ENCODE results near the gene CLASP1.

The CLASP1 gene

GRCh38 chr2:121541495-121541894, 107.8 kb downstream of the CLASP1 start:
- DNase-seq (ENCODE audit: low read depth), result no peak

DNA sequence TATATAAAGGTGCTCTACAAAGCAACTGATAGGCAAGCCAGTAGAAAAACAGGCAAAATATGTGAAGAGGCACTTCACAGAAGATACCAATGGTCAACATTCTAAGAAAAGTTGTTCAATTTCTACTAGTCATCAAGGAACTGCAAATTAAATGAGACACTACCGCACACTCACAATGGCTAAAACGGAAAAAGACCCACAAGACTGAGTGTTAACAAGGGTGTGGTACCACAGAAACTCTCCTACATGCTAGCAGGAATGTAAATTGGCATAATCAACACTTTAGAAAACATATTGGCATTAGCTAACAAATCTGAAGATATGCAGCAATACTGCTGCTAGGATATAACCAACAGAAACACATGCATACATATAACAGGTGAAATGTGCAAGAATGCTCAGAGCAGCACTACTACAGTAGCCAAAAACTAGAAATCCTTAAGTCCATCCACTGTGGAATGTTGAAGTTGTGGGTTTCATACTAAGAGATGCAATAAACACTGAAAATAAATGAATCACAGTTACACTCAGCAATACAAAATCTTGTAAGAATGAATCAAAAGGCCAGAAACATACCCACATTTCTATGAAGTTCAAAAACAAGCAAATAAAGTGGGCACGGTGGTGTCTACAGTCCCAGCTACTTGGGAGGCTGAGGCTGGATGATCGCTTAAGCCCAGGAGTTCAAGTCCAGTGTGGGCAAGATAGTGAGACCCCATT, 109.4 kb downstream of the CLASP1 start:
- DNase-seq (ENCODE audit: low read depth), result no peak

DNA sequence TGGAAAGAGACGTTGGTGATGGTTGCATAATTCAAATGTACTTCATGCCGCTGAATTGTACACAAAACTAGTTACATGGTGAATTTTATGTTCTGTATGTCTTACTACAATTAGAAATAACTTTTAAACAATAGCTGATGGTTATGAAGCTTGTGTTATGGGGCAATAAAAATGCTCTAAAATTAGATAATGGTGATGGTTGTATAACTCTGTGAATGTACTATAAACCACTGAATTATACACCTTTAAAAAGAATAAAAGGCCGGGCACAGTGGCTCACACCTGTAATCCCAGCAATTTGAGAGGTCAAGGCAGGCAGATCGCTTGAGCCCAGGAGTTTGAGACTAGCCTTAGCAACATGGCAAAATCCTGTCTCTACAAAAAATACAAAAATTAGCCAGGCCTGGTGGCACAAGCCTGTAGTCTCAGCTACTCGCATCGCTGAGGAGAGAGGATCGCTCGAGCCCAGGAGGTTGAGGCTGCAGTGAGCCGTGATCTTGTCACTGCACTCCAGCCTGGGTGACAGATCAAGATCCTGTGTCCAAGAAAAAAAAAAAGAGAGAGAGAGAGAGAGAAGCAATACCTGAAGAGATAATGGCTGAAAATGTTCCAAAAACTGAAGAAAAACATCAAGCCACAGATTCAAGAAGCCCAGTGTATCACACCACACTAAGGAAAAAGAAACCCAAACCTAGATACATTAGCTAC, 112.3 kb downstream of the CLASP1 start:
- DNase-seq (ENCODE audit: low read depth), result no peak

GRCh38 chr2:121536347-121536746, 112.9 kb downstream of the CLASP1 start:
- no peak for DNase-seq (ENCODE audit: low read depth)

DNA sequence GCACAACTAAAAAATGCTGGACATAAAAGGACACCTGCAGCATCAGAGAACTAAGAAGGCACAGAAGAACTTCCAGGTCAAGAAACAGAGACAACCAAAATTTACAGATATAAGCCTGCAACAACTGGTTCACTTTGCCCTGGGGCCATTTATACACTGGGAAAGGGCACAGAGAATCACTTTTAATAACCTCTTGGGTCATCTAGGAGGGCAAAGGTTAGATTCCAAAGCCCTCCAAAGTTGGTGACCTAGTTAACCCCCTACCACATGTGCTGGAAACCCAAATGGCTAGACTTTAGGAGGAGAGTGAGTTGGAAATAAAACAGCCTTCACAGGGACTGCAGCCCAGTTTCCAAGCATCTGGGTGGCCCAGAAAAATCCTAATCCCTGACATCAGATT, 115.3 kb downstream of the CLASP1 start:
- no peak for DNase-seq (ENCODE audit: low read depth)

GRCh38 chr2:121532894-121533293, 116.4 kb downstream of the CLASP1 start:
- no peak for DNase-seq (ENCODE audit: low read depth)

GRCh38 chr2:121532347-121532766, 116.9 kb downstream of the CLASP1 start:
- no peak for DNase-seq (ENCODE audit: low read depth)

DNA sequence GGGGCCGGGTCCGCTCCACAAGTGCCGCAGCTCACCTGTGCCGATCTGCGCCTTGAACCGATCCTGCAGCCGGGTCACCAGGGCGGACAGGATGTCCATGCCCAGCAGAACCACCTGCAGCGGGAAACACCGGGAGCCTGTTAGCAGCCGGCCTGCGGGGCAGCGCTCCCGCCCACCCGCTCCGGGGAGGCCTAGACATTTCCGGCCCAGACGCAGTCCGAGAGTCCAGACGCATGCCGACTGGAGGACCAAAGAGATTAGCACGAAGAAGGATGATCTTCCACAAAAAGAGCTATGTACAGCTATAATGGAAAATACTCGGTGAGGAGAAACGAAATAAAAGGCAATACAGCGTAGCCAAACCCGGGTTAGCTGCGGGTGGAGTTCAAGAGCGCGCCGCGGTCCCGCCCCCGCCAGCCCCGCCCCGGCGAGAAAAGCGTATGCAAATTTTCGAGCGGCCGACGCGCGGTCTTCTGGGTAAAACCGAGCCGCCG, 119.0 kb downstream of the CLASP1 start:
- no peak for DNase-seq (ENCODE audit: low read depth)

GRCh38 chr2:121529439-121530211, 119.6 kb downstream of the CLASP1 start:
- no peak for DNase-seq (ENCODE audit: low read depth)

DNA sequence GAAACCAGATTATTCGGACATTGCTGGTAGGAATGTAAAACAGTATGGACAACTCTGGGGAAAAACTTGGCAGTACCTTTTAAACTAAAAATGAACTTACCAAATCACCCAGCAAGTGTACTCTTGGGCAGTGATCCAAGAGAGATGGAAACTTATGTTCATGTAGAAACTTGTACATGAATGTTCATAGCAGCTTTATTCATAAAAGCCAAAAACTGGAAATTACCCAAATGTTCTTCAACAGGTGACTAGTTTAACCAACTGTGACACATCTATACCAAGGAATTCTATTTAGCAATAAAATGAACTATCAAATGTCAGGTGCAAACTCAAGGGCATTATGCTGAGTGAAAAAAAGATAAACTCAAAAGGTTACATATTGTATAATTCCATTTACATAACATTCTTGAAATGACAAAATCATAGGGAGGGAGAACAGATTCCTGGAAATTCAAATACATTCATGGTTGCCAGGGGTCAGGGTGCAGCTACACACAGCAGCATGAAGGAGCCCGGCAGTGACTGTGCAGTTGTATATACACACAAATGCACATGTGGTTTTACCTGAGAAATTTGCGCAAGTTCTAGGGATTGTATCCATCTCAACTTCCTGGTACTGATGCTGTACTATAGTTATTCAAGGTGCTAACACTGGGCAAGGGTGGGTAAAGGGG, 122.1 kb downstream of the CLASP1 start:
- no peak for DNase-seq (ENCODE audit: low read depth)

DNA sequence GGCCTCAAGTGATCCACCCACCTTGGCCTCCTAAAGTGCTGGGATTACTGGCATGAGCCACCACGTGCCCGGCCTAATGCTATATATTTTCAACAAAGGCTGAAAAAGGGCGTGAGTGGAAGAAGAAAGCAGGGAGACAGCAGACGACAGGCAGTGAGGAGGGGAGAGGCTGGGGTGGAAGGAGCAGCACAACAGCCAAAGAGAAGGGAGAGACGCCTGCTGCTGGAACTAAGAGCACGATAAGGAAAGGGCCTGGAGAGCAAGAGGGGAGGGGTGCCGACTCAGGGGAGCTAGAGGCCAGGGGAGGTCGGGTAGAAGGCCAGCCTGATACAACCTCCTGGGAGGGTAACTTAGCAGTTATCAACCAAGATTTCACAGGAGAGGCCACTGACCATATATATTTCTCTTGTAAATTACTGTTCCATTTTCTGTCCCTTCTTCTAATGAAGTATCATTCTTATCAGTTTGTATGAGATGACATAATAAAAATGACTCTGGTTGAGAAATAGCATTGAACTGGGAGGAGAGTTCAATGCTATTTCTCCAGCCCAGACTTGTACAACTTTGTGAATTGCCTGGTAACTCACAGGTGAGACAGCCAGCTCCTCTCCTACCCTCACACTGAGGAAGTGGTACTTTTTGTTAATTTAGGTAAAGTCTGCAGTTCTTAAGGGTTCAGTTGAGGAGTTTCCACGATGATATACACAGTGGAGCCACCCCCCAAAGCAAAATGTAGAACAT, 124.4 kb downstream of the CLASP1 start:
- DNase-seq (ENCODE audit: low read depth), result no peak

DNA sequence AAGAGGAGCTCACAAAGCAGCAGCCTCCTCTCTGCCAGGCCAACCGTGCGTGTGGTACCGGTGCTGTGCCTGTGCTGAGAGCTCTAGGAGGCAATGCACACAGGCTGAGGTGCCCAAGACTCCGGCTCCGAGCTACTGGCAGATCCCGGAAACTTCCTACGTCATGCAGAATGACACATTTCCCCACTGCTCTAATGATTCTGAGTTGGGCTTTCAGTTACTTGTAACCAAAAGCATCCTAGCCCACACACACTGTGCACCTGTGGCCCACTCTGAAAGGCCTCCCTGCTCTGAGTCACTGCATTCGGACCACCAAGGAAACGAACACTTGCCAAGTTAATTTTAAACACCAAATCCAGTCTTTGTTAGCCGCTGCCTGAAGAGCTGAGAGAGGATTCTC, 127.9 kb downstream of the CLASP1 start:
- DNase-seq (ENCODE audit: low read depth), result no peak

DNA sequence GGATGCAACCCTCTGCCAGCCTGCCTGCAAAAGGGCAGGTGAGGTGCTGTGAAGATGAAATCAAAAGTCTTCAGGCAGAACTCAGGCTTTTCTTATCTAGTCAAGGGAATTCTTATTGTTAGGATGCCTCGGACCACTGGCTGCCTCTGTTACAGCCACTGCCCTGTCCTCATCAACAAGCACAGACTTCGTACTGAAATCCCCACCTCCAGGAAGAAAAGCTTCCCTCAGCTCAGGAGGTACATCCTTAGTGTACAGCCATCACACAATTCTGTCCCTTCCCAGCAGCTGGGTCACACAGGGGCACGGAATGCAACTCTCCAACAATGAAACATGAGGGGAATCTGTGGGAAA, 128.6 kb downstream of the CLASP1 start:
- DNase-seq (ENCODE audit: low read depth), result no peak

- DNase-seq (ENCODE audit: low read depth), result no peak
Observed at GRCh38 chr2:121519732-121520640, 129.3 kb downstream of the CLASP1 start.

GRCh38 chr2:121519153-121519552, 130.1 kb downstream of the CLASP1 start:
- no peak for DNase-seq (ENCODE audit: low read depth)

DNA sequence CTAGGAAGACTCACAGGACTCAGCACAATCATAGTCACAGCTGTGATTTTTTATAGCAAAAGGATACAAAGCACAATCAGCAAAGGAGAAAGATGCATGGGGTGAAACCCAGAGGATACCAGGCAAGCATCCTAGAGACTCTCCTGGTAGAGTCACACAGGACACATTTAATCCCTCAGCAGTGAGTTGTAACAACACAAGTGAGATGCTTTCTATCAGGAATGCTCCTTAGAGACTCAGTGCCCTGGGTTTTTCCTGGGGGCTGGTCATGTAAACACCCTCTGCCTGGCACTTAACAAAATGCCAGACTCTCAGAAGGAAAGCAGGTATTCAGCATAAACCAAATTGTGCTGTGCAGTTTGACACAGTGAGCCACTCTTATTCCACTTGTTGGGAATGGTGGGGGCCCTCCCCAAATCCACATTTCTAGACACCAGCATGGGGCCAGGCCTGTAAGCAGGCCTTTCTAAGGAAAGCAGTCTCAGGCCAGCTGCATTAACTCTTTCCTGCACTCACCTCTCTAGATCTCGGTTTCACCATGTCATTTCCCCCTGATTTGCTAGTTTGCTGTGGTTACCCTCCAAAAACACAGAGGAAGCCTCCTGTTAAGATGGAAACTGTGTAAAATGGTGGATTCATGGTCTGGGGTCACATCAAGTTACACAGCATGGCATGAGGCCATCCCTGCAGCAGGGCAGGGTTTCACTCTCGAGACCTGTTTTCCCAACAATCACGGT, 135.5 kb downstream of the CLASP1 start:
- DNase-seq (ENCODE audit: low read depth), result no peak

DNA sequence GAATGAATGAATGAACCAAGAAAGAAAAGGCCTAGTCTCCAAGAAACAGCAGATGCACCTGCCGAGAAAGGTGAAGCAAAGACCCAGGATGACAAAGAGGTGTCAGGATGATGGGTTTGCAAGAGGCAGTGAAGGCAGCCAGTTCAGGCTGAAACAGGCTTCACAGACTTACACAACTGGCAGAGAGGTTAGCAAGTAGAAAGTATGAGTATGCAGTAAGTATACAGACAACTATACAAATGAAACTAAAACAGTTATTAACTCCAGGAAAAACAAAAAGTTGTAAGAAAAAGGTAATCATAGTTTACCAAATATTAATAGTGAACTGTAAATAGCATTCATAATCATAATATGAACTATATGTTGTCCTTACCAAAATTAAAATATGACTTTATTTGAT, 138.4 kb downstream of the CLASP1 start:
- DNase-seq (ENCODE audit: low read depth), result no peak

- DNase-seq (ENCODE audit: low read depth), result no peak
Observed at GRCh38 chr2:121506621-121507020, 142.6 kb downstream of the CLASP1 start.

DNA sequence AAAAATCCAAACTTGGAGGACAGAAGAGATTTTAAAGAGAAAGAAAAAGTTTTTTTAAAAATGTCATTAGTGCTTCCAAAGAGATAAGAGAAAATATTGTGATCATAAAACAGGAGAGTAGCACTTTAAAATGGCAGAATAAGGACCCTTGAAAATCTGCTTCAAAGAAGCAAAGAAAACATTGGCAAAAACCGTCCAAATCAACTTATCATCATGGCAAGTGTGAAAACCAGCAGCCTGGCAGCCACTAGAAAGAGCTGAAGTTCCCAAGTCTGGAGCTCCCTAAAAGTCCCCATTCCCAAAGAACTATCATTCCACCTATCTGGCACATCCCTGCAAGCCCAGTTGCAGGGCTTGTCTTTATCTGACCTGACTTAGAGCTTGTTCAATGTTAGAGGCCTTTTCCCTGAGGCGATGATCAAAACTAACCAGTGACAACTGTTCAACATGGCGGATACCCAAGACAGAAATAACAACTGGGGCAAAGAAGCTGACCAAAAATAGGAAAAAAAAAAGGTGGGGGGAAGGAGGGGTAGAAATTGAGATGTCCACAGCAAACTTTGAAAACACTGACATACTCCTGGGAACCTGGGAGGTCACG, 143.2 kb downstream of the CLASP1 start:
- DNase-seq (ENCODE audit: low read depth), result no peak
